Transverse colon (tissue), 4 donors: ENCODE results near the gene MYBPH. TPM values are rescaled to one million over a fixed set of nuclear protein-coding genes. Genes with fewer than 3 reads are reported as not detected.
A peak's percentile ranks its signal among the peaks of the same experiment; 100 is the strongest.

Experiments
- DNase-seq: peaks from one replicate; pipeline ENCODE4 v3.0.0-alpha.2; 2019
- H3K27ac ChIP-seq, 4 donors: fragments of 200-600 bp; sonication (generic); 2 replicates each; pipeline ENCODE4 v1.5.1; 2016 to 2018; ENCODE audit warnings: inconsistent platforms in 4 of 4
- H3K27me3 ChIP-seq: fragments of 200-600 bp; sonication (generic); 2 replicates; pipeline ENCODE4 v1.5.1; 2017; ENCODE audit warnings: inconsistent platforms
- H3K36me3 ChIP-seq, 4 donors: fragments of 200-600 bp; sonication (generic); 2 replicates each; pipeline ENCODE4 v1.5.1; 2017 to 2019; ENCODE audit warnings: inconsistent platforms in 4 of 4
- H3K4me1 ChIP-seq, 4 donors: fragments of 200-600 bp; sonication (generic); 2 replicates each; pipeline ENCODE4 v1.5.1; 2017 to 2020; ENCODE audit warnings: inconsistent platforms in 4 of 4
- H3K4me3 ChIP-seq, 4 donors: fragments of 200-600 bp; sonication (generic); 1 replicate in 1 of 4; 2 replicates in 3 of 4; pipeline versions ENCODE4 v1.5.1 to v1.6.1; 2017 to 2019; ENCODE audit warnings: inconsistent platforms in 4 of 4
- H3K9me3 ChIP-seq, 2 donors: fragments of 200-600 bp; sonication (generic); 2 replicates each; pipeline ENCODE4 v1.5.1; 2017 to 2019; ENCODE audit warnings: inconsistent platforms in 2 of 2
- CTCF ChIP-seq, 5 experiments: fragments of 200-600 bp in 3 of 5; fragments of 450-650 bp in 2 of 5; sonication (generic) in 3 of 5; IDR thresholded peaks; 1 replicate in 2 of 5; 2 replicates in 3 of 5; pipeline ENCODE4 v1.5.1; 2016 to 2017; ENCODE audit warnings: antibody characterized with exemption in 5 of 5, inconsistent platforms in 3 of 5, mild to moderate bottlenecking in 2 of 5, moderate library complexity in 1 of 5
- EP300 ChIP-seq: sonication (generic); formaldehyde crosslinking; IDR thresholded peaks from one replicate; pipeline ENCODE4 v1.6.1; 2017; ENCODE audit warnings: antibody characterized with exemption, low read depth
- POLR2A ChIP-seq: fragments of 450-650 bp; IDR thresholded peaks from one replicate; pipeline ENCODE4 v1.6.1; 2016; ENCODE audit warnings: antibody characterized with exemption, mild to moderate bottlenecking, moderate library complexity
- POLR2AphosphoS5 ChIP-seq, 3 donors: sonication (generic); formaldehyde crosslinking; IDR thresholded peaks; one replicate each; pipeline ENCODE4 v1.6.1; 2016; ENCODE audit warnings: antibody characterized with exemption in 3 of 3
- WGBS, 2 donors: methylation state at CpG; one replicate each; pipeline ENCODE4 v1.1.5; 2018; ENCODE audit warnings: low coverage in 1 of 2; 5-methylcytosine and 5-hydroxymethylcytosine counted together
- in situ Hi-C, 4 donors: fragments of 200-750 bp; cut with MboI; loops; one replicate each; pipeline versions ENCODE4 v1.15.0 to v1.15.1; 2017; ENCODE audit warnings: low sequenced_read_pairs in 3 of 4, low pct_ligation_motif_present in 1 of 4, low pct_unique_long_range_greater_than_20kb in 1 of 4
- intact Hi-C: fragments of 100-400 bp; cut with DNase I; formaldehyde crosslinking; loops from one replicate; pipeline ENCODE4 v1.15.1; 2023; ENCODE audit warnings: low total_unique reads
- total RNA-seq, 4 donors: library from RNA; depleted of rRNA; stranded (reverse); fragments of >200 nt; gene quantifications; one replicate each; pipeline ENCODE4 v1.1.0, GENCODE V29; 2016

Gene MYBPH
- total RNA-seq, 4 donors from 2014 or later = not detected

GRCh38 chr1:203186446-203187303, 11.0 kb upstream of the MYBPH start, which contains the start of gene CHI3L1:
Gene CHI3L1 (minus strand): TSS chr1:203186704. CDS start chr1:203186623, 81 bp downstream.
- in situ Hi-C loops = no loop called here
- WGBS, 2 donors = 41 to 43% methylated on average over 8 to 14 of the region's 14 CpGs

GRCh38 chr1:203186091-203186445, 10.4 kb upstream of the MYBPH start:
- WGBS, 2 donors = 69% methylated on average over 5 of the region's 5 CpGs; no CpG with 5 or more reads in 1 of the 2 donors
- H3K4me3 ChIP-seq = no peak overlapping the region
- peaks cover 0 to 10% (median 0%) of the 10 kb centered on the region in 4 donors for H3K4me1 ChIP-seq
- H3K27me3 ChIP-seq = no peaks in the 10 kb centered on the region
- TF ChIP-seq POLR2AphosphoS5 (IDR thresholded peaks at IDR 0.05) = no peak
- no peak for TF ChIP-seq POLR2A
- H3K36me3 ChIP-seq = no peaks in the 10 kb centered on the region
- in situ Hi-C loops (no loop called here), intact Hi-C loops (no loop called here)
- no peak for DNase-seq
- no peaks in the 10 kb centered on the region for H3K9me3 ChIP-seq
- no peak overlapping the region for H3K27ac ChIP-seq

More at GRCh38 chr1:203186446-203187303, 11.0 kb upstream of the MYBPH start, which contains the start of gene CHI3L1:
- Histone ChIP-seq H3K36me3 (no peaks in the 10 kb centered on the region), H3K27me3 (no peaks in the 10 kb centered on the region), H3K9me3 (no peaks in the 10 kb centered on the region), H3K4me1 (peaks cover 0 to 10% (median 0%) of the 10 kb centered on the region in 4 donors), H3K27ac (no peak within 1 kb of the TSS), H3K4me3 (no peak within 1 kb of the TSS)
- intact Hi-C loops = no loop called here
- TF ChIP-seq EP300 (no peak), POLR2AphosphoS5 (IDR thresholded peaks at IDR 0.05) (no peak), CTCF (IDR thresholded peaks at IDR 0.05) (no peak), POLR2A (no peak)
- DNase-seq = peak; percentile 19

GRCh38 chr1:203185585-203185984, 10.0 kb upstream of the MYBPH start:
- Histone ChIP-seq H3K9me3 (no peaks in the 10 kb centered on the region), H3K27ac (no peak overlapping the region), H3K4me3 (no peak overlapping the region), H3K4me1 (peaks cover 0 to 10% (median 0%) of the 10 kb centered on the region in 4 donors), H3K36me3 (no peaks in the 10 kb centered on the region), H3K27me3 (no peaks in the 10 kb centered on the region)
- WGBS, 2 donors = 94% methylated on average over 4 of the region's 4 CpGs; no CpG with 5 or more reads in 1 of the 2 donors
- in situ Hi-C loops (no loop called here), intact Hi-C loops (no loop called here)
- DNase-seq = no peak
- TF ChIP-seq CTCF (IDR thresholded peaks at IDR 0.05) = no peak
- TF ChIP-seq POLR2A = no peak
- no peak for TF ChIP-seq EP300
- no peak for TF ChIP-seq POLR2AphosphoS5 (IDR thresholded peaks at IDR 0.05)

GRCh38 chr1:203185061-203185461, 9.4 kb upstream of the MYBPH start:
- no peak overlapping the region for H3K27ac ChIP-seq
- TF ChIP-seq POLR2A = no peak
- TF ChIP-seq POLR2AphosphoS5 (IDR thresholded peaks at IDR 0.05) = no peak
- no peak for TF ChIP-seq CTCF (IDR thresholded peaks at IDR 0.05)
- no peak for TF ChIP-seq EP300
- no peaks in the 10 kb centered on the region for H3K36me3 ChIP-seq
- in situ Hi-C loops = no loop called here
- no peak overlapping the region for H3K4me3 ChIP-seq
- intact Hi-C loops = no loop called here
- H3K27me3 ChIP-seq = no peaks in the 10 kb centered on the region
- H3K4me1 ChIP-seq = peaks cover 0 to 10% (median 0%) of the 10 kb centered on the region in 4 donors
- 89 to 100% methylated on average over 1 to 10 of the region's 10 CpGs for WGBS, 2 donors
- DNase-seq = peak; percentile 3
- no peaks in the 10 kb centered on the region for H3K9me3 ChIP-seq
